Cardiac muscle cell (in vitro differentiated cells and primary cell): ENCODE results near the gene ACACA. TPM values are rescaled to one million over a fixed set of nuclear protein-coding genes. Genes with fewer than 3 reads are reported as not detected.

Experiments
- DNase-seq, 2 donors: peaks; one replicate each; pipeline versions ENCODE4 v3.0.0 to v3.0.0-alpha.2; 2010 to 2017; ENCODE audit warnings: low read depth in 1 of 2, low spot score in 1 of 2
- H3K27ac ChIP-seq: fragments of 200-600 bp; sonication (generic); 2 replicates; pipeline ENCODE4 v1.5.1; 2016
- H3K27me3 ChIP-seq: fragments of 200-600 bp; sonication (generic); 2 replicates; pipeline ENCODE4 v1.6.0; 2016; ENCODE audit warnings: control low read depth
- H3K36me3 ChIP-seq: fragments of 200-600 bp; sonication (generic); 2 replicates; pipeline ENCODE4 v1.5.1; 2016; ENCODE audit warnings: control low read depth
- H3K4me1 ChIP-seq: fragments of 200-600 bp; sonication (generic); 2 replicates; pipeline ENCODE4 v1.8.1; 2017; ENCODE audit warnings: low read depth, mild to moderate bottlenecking, mixed run types
- H3K4me3 ChIP-seq: fragments of 200-600 bp; sonication (generic); 2 replicates; pipeline ENCODE4 v1.5.1; 2016; ENCODE audit warnings: mild to moderate bottlenecking
- H3K9me3 ChIP-seq: fragments of 200-600 bp; sonication (generic); 2 replicates; pipeline ENCODE4 v1.5.1; 2017; ENCODE audit warnings: low read depth, mild to moderate bottlenecking, control low read depth
- polyA plus RNA-seq: library from polyadenylated mRNA; unstranded; fragments of >200 nt; fragmentation: Nextera tagmentation; extraction: Ambion mirVana; gene quantifications from 2 replicates; pipeline ENCODE4 v1.2.1, GENCODE V29; 2016
- total RNA-seq: library from RNA; depleted of rRNA; stranded (reverse); fragments of >200 nt; gene quantifications from 2 replicates; pipeline ENCODE4 v1.2.3, GENCODE V29; 2016
- TF ChIP-seq, protein P1 (sequence below): IDR thresholded peaks from 2 replicates; pipeline ENCODE4 v1.5.1; 2012; ENCODE audit warnings: low read depth, mild to moderate bottlenecking, low read length

The ACACA gene
- total and polyA plus RNA-seq, 2 experiments from 2014 or later: 42.5 to 47.6 TPM

DNA sequence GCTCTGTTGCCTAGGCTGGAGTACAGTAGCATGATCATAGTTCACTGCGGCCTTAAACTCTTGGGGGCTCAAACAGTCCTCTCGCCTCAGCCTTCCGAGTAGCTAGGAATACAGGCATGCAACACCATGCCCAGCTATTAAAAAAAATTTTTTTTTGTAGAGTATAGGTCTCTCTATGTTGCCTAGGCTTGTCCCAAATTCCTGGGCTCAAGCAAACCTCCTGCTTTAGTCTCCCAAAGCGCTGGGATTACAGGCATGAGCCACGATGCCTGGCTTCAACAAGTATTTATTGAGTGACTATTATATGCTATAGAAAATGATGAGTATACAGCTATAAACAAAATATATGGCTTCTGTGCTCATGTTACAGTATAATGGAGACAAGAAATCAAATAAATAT is 97.6 kb downstream of the ACACA start:
- H3K4me1 ChIP-seq: no peaks in the 10 kb centered on the region
- H3K4me3 ChIP-seq: no peak overlapping the region
- H3K36me3 ChIP-seq: peaks cover 7% of the 10 kb centered on the region
- no peaks in the 10 kb centered on the region for H3K27me3 ChIP-seq
- DNase-seq: no peak
- H3K9me3 ChIP-seq: no peaks in the 10 kb centered on the region
- TF ChIP-seq, protein P1, sequence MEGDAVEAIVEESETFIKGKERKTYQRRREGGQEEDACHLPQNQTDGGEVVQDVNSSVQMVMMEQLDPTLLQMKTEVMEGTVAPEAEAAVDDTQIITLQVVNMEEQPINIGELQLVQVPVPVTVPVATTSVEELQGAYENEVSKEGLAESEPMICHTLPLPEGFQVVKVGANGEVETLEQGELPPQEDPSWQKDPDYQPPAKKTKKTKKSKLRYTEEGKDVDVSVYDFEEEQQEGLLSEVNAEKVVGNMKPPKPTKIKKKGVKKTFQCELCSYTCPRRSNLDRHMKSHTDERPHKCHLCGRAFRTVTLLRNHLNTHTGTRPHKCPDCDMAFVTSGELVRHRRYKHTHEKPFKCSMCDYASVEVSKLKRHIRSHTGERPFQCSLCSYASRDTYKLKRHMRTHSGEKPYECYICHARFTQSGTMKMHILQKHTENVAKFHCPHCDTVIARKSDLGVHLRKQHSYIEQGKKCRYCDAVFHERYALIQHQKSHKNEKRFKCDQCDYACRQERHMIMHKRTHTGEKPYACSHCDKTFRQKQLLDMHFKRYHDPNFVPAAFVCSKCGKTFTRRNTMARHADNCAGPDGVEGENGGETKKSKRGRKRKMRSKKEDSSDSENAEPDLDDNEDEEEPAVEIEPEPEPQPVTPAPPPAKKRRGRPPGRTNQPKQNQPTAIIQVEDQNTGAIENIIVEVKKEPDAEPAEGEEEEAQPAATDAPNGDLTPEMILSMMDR: no peak
- H3K27ac ChIP-seq: no peak overlapping the region

DNA sequence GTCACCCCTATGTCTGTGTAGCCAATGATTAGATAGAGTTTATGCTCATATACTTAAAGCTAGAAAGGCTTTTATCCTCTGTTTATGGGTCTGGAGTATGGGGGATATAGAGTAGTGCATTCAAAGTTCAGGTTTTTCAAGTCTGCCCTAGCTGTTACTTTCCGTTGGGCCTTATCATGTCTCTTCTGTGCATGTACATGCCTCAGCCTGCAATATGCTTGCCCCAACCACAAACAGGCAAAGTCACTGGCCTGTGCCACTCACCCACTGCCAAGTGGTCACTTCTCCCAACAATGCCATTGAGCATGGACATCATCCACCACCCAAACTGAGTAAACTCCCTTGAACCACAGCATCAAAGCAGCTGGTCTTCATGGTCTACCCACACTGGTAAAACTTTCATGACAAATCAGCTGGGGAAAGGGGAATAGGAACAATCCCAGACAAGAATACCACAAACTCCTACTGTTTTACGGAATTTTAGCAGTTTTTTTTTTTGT is 101.2 kb downstream of the ACACA start:
- Histone ChIP-seq H3K27me3 (no peaks in the 10 kb centered on the region), H3K9me3 (no peaks in the 10 kb centered on the region), H3K4me3 (no peak overlapping the region), H3K4me1 (peaks cover 12% of the 10 kb centered on the region), H3K36me3 (peaks cover 7% of the 10 kb centered on the region), H3K27ac (no peak overlapping the region)
- TF ChIP-seq, protein P1: no peak
- no peak for DNase-seq

GRCh38 chr17:37301288-37301687 is 105.3 kb downstream of the ACACA start:
- no peaks in the 10 kb centered on the region for H3K36me3 ChIP-seq
- DNase-seq: peak; percentile 31 to 54

GRCh38 chr17:37300683-37301082 is 106.0 kb downstream of the ACACA start:
- H3K27me3 ChIP-seq: no peaks in the 10 kb centered on the region
- H3K4me3 ChIP-seq: no peak overlapping the region
- H3K36me3 ChIP-seq: no peaks in the 10 kb centered on the region
- H3K27ac ChIP-seq: peak overlapping the region; percentile 88
- TF ChIP-seq, protein P1: no peak
- DNase-seq: no peak
- peaks cover 30% of the 10 kb centered on the region for H3K4me1 ChIP-seq
- no peaks in the 10 kb centered on the region for H3K9me3 ChIP-seq

More at GRCh38 chr17:37301288-37301687, 105.3 kb downstream of the ACACA start:
- peak overlapping the region; percentile 88 for H3K27ac ChIP-seq
- no peaks in the 10 kb centered on the region for H3K27me3 ChIP-seq
- H3K4me3 ChIP-seq: no peak overlapping the region
- H3K4me1 ChIP-seq: peaks cover 30% of the 10 kb centered on the region
- TF ChIP-seq, protein P1: no peak
- no peaks in the 10 kb centered on the region for H3K9me3 ChIP-seq

DNA sequence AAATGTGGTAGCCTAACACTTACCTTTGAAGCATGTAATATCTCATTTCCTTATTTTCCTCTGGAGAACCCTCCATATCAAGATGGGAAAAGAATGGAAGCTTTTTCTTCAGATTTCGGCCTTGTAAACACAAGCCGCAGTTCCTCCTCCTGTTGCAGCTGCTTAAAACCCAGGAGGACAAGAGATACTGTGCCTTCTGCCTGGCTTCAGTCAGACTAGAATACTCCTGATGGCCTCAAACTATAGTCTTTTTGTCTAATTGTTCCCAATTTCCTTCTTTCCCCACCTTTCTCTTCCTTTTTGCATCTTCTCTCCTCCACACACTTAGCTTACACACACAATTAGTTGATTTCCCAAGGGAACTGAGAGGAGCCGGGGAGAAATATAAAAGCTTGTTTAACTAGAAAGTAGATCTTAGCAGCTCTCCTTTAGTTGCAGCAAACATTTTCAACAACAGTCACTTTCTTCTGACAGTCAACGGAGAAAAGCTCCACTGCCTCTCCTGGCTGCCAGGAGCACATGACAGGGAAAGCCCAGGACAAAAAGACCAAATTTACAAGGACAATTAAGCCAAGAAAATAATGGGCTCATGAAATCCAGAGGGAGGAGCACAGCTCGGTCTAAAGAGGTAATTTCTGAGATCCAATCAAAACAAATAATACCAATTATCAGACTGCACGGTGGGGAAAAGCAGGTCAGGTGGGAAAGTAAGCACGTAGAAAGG is 107.2 kb downstream of the ACACA start:
- TF ChIP-seq, protein P1: no peak
- Histone ChIP-seq H3K36me3 (no peaks in the 10 kb centered on the region), H3K27ac (peak overlapping the region; percentile 88), H3K4me1 (peaks cover 30% of the 10 kb centered on the region), H3K4me3 (no peak overlapping the region), H3K9me3 (no peaks in the 10 kb centered on the region), H3K27me3 (no peaks in the 10 kb centered on the region)
- peak in 1 of 2 donors; percentile 35 for DNase-seq
